Gastrocnemius medialis (tissue), 4 donors: ENCODE measurements around the gene MSANTD2. TPM values are rescaled to one million over a fixed set of nuclear protein-coding genes. Genes with fewer than 3 reads are reported as not detected.

Source experiments
- ATAC-seq, 2 donors: fragments of 150-250 bp; one replicate each; pipeline ENCODE4 v1.9.1; 2016
- DNase-seq, 2 donors: peaks; one replicate each; pipeline ENCODE4 v3.0.0-alpha.2; 2019
- H3K27ac ChIP-seq, 4 donors: fragments of 200-600 bp; sonication (generic); 1 replicate in 1 of 4; 2 replicates in 3 of 4; pipeline ENCODE4 v1.5.1; 2016 to 2018; ENCODE audit warnings: mild to moderate bottlenecking in 2 of 4, moderate library complexity in 1 of 4
- H3K27me3 ChIP-seq, 3 donors: fragments of 200-600 bp; sonication (generic) in 2 of 3; 1 replicate in 1 of 3; 2 replicates in 2 of 3; pipeline versions ENCODE4 v1.5.1 to v1.6.0; 2016 to 2019; ENCODE audit warnings: mild to moderate bottlenecking in 1 of 3, moderate library complexity in 1 of 3
- H3K36me3 ChIP-seq, 2 donors: fragments of 200-600 bp; sonication (generic) in 1 of 2; one replicate each; pipeline ENCODE4 v1.5.1; 2017 to 2018
- H3K4me1 ChIP-seq, 2 donors: fragments of 200-600 bp; sonication (generic) in 1 of 2; one replicate each; pipeline ENCODE4 v1.5.1; 2016 to 2017; ENCODE audit warnings: mild to moderate bottlenecking in 2 of 2
- H3K4me3 ChIP-seq, 4 donors: fragments of 200-600 bp; sonication (generic) in 3 of 4; 1 replicate in 1 of 4; 2 replicates in 3 of 4; pipeline ENCODE4 v1.5.1; 2016 to 2019; ENCODE audit warnings: mild to moderate bottlenecking in 2 of 4
- H3K9me3 ChIP-seq, 3 donors: fragments of 200-600 bp; sonication (generic) in 2 of 3; 1 replicate in 1 of 3; 2 replicates in 2 of 3; pipeline ENCODE4 v1.5.1; 2016 to 2019
- POLR2A ChIP-seq, 2 donors: fragments of 450-650 bp; IDR thresholded peaks; one replicate each; pipeline ENCODE4 v1.6.1; 2017; ENCODE audit warnings: antibody characterized with exemption in 2 of 2, mild to moderate bottlenecking in 2 of 2, moderate library complexity in 2 of 2
- in situ Hi-C, 4 donors: fragments of 200-750 bp; cut with MboI; loops; one replicate each; pipeline versions ENCODE4 v1.15.0 to v1.8.0; 2017; ENCODE audit warnings: low sequenced_read_pairs in 4 of 4
- intact Hi-C: fragments of 100-400 bp; cut with DNase I; formaldehyde crosslinking; loops from one replicate; pipeline ENCODE4 v1.15.1; 2023; ENCODE audit warnings: low total_unique reads
- total RNA-seq, 4 donors: library from RNA; depleted of rRNA; stranded (reverse); fragments of >200 nt; gene quantifications; one replicate each; pipeline versions ENCODE4 v1.1.0 to v1.2.3, GENCODE V29; 2016
- TF ChIP-seq, protein P1 (sequence below), 5 experiments: fragments of 450-650 bp in 3 of 5; fragments of 200-600 bp in 2 of 5; sonication (generic) in 2 of 5; IDR thresholded peaks in 4 of 5; conservative IDR thresholded peaks in 1 of 5; 1 replicate in 4 of 5; 2 replicates in 1 of 5; pipeline ENCODE4 v1.5.1; 2016 to 2019; ENCODE audit warnings: antibody characterized with exemption in 5 of 5, mild to moderate bottlenecking in 3 of 5, moderate library complexity in 3 of 5

MSANTD2 gene
- total RNA-seq, 4 donors from 2014 or later = 3.3 to 5.1 (median 3.8) TPM

DNA sequence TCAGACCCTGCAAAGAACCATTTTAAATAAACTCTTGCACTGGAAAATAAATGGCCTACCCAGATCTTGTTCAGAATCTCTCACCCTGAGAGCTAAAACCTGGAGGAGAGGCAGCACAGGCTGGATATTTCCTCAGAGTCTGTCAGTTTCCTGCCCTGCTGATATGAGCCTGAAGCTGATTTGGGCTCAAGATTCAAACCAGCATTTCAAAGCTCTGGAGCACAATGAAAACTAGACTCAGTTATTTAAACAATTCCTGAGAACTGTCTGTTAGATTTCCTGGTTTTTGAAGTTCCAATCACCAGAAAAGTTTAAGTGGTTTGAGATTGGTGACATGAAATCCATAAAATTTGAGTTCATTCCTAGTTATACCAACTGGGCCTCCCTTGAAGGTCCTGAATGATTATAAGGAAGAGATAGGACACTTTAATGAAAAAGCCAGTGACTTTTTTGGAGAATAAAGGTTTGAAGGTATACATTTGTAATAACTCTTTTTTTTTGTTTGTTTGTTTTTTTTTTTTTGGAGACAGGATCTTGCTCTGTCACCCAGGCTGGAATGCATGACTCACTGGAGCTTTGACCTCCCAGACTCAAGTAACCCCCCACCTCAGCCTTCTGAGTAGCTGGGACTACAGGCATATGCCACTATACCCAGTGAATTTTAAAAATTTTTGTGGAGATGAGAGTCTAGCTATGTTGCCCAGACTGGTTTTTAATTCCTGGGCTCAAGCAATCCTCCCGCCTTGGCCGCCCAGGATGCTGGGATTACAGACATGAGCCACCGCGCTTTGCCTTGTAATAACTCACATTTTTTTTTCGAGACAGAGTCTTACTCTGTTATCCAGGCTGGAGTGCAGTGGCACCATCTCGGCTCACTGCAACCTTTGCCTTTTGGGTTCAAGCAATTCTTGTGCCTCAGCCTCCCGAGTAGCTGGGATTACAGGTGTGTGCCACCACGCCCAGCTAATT is 30.1 kb downstream of the MSANTD2 start:
- H3K36me3 ChIP-seq = peaks cover 0 to 47% of the 10 kb centered on the region in 2 donors
- no peak for DNase-seq
- H3K4me1 ChIP-seq = no peaks in the 10 kb centered on the region
- no peaks in the 10 kb centered on the region for H3K27me3 ChIP-seq
- in situ Hi-C loops (loop anchor here in 3 of 4 donors (10.0 kb wide), 2 partner anchors 65 to 105 kb away; no protein-coding TSS in a partner anchor), intact Hi-C loops (no loop called here)
- TF ChIP-seq POLR2A (IDR thresholded peaks at IDR 0.05) = no peak
- TF ChIP-seq, protein P1, sequence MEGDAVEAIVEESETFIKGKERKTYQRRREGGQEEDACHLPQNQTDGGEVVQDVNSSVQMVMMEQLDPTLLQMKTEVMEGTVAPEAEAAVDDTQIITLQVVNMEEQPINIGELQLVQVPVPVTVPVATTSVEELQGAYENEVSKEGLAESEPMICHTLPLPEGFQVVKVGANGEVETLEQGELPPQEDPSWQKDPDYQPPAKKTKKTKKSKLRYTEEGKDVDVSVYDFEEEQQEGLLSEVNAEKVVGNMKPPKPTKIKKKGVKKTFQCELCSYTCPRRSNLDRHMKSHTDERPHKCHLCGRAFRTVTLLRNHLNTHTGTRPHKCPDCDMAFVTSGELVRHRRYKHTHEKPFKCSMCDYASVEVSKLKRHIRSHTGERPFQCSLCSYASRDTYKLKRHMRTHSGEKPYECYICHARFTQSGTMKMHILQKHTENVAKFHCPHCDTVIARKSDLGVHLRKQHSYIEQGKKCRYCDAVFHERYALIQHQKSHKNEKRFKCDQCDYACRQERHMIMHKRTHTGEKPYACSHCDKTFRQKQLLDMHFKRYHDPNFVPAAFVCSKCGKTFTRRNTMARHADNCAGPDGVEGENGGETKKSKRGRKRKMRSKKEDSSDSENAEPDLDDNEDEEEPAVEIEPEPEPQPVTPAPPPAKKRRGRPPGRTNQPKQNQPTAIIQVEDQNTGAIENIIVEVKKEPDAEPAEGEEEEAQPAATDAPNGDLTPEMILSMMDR (IDR thresholded peaks at IDR 0.05 in 4 of 5, conservative IDR thresholded peaks at IDR 0.05 in 1 of 5) = no peak
- no peaks in the 10 kb centered on the region for H3K9me3 ChIP-seq
- ATAC-seq = no peak
- no peak overlapping the region for H3K4me3 ChIP-seq
- no peak overlapping the region for H3K27ac ChIP-seq

DNA sequence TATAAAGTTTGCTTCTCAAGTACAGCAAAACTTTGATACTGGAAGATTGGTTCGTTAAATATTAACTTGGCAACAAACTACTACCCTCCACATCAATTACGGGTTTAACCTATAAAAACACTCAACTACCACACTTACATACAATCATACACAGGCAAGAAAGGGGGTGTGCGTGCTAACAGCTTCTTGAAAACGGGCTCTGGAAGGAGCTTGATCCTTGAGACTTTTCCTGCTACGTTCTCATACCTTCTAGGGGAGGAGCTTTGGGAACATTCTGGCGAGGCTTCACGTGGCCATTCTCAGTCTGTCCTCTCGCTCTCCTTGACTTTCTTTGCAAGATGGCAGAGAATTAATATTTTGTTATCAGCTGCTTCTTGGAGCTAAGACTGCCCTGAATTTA is 31.3 kb downstream of the MSANTD2 start:
- DNase-seq = no peak
- ATAC-seq = no peak
- H3K27me3 ChIP-seq = no peaks in the 10 kb centered on the region
- no peaks in the 10 kb centered on the region for H3K4me1 ChIP-seq
- in situ Hi-C loops (loop anchor here in 3 of 4 donors (10.0 kb wide), 2 partner anchors 66 to 104 kb away; no protein-coding TSS in a partner anchor), intact Hi-C loops (no loop called here)
- no peak overlapping the region for H3K27ac ChIP-seq
- no peaks in the 10 kb centered on the region for H3K9me3 ChIP-seq
- H3K36me3 ChIP-seq = peaks cover 0 to 47% of the 10 kb centered on the region in 2 donors
- H3K4me3 ChIP-seq = no peak overlapping the region
- TF ChIP-seq POLR2A (IDR thresholded peaks at IDR 0.05) = no peak
- TF ChIP-seq, protein P1 (IDR thresholded peaks at IDR 0.05 in 4 of 5, conservative IDR thresholded peaks at IDR 0.05 in 1 of 5) = no peak

DNA sequence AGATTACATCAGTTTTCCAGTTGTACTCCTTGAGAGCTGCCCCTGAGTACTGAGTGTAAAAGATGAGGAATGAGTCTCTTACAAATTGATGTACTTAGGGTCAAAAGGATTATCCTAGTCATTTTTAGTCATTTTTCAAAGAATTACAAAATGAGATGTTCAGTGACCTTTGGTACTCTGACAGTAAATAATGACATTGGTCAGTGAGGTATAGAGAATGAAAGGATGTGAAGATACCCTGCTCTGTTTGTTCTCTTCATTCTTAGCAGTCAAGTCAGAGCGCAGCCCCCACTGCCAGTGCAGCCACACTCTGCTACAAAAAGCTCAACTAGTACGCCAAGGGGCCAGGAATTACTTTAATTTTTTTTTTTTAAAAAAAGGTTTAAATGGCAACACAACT is 34.0 kb downstream of the MSANTD2 start:
- peaks cover 0 to 34% of the 10 kb centered on the region in 2 donors for H3K36me3 ChIP-seq
- no peak overlapping the region for H3K4me3 ChIP-seq
- peaks cover 8 to 13% (median 12%) of the 10 kb centered on the region in 3 donors for H3K27me3 ChIP-seq
- no peak overlapping the region for H3K27ac ChIP-seq
- in situ Hi-C loops (loop anchor here in 3 of 4 donors (10.0 kb wide), 2 partner anchors 69 to 101 kb away; no protein-coding TSS in a partner anchor), intact Hi-C loops (no loop called here)
- no peaks in the 10 kb centered on the region for H3K9me3 ChIP-seq
- DNase-seq = no peak
- H3K4me1 ChIP-seq = peaks cover 4 to 8% of the 10 kb centered on the region in 2 donors
- TF ChIP-seq, protein P1 (IDR thresholded peaks at IDR 0.05 in 4 of 5, conservative IDR thresholded peaks at IDR 0.05 in 1 of 5) = no peak
- ATAC-seq = no peak

DNA sequence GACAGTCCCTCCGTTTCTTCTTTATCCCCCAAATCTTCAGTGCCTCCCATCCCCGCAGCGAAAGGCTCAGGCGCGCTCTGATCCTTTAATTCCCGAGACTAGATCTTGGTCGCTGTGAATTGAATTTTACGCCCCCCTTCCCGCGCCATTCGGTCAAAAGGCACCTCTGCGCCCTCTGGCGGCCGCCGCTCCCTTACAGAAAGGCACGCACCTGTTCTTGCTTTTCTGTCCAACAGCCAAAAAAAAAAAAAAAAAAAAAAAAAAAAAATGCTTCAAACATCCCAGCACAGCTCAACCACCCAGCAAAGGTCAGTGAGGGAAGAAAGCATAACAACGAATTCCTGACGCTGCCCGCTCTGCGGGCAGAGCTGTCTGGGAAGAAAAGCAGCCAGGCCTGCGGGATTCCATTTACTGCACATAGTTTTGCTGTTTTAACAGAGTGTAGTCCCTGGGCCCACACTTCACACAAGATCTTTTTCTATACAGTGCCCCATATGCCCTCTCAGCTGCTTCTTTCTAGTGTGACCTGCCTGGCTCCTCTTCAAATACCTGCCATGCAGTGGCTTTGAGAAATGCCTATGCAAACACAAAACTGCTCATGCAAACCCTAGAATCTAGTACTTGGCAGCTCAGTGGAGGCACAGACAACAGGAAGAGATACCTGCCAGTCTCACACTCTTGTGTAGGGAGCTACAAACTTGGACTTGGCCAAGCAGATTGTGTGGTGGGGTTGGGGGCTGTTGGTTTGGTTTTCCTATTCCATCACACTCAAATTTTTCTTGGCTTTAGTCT is 36.9 kb downstream of the MSANTD2 start:
- no peak for TF ChIP-seq POLR2A (IDR thresholded peaks at IDR 0.05)
- TF ChIP-seq, protein P1 (IDR thresholded peaks at IDR 0.05 in 4 of 5, conservative IDR thresholded peaks at IDR 0.05 in 1 of 5) = peak; percentile 67 to 82 (median 71)
- Histone ChIP-seq H3K4me1 (peaks cover 9 to 24% of the 10 kb centered on the region in 2 donors), H3K27me3 (peaks cover 32 to 40% (median 35%) of the 10 kb centered on the region in 3 donors), H3K9me3 (no peaks in the 10 kb centered on the region), H3K4me3 (peak overlapping the region; percentile 52 to 67 (median 60)), H3K27ac (peak overlapping the region in 3 of 4 donors; percentile 76 to 87 (median 87)), H3K36me3 (peaks cover 0 to 21% of the 10 kb centered on the region in 2 donors)
- intact Hi-C loops = loop anchor here (1.0 to 5.0 kb wide), 4 partner anchors 17 to 94 kb away; partner anchors contain the start of gene MSANTD2
- peak in 1 of 2 donors; percentile 58 for DNase-seq
- ATAC-seq = peak; percentile 39 to 52
- in situ Hi-C loops = loop anchor here (5.0 to 10.0 kb wide), 4 partner anchors 71 to 99 kb away; partner anchors contain the start of genes SIAE (in 1 of the 4) and SPA17 (in 1 of the 4)
